Measurements from ENCODE around the gene ARFRP1. TPM values are rescaled to one million over a fixed set of nuclear protein-coding genes. Genes with fewer than 3 reads are reported as not detected.

The ARFRP1 gene
- polyA plus RNA-seq, 3 donors, result 18.2 to 31.1 (median 20.7) TPM

GRCh38 chr20:63697868-63698545 is 9.8 kb downstream of the ARFRP1 start:
- Histone ChIP-seq H2AFZ (ENCODE audit: insufficient read depth, low read depth, low read length, poor library complexity, severe bottlenecking) (no peak overlapping the region), H3K79me2 (ENCODE audit: insufficient read depth, low read length) (no peaks in the 10 kb centered on the region), H3K27me3 (ENCODE audit: control insufficient read depth in 2 of 2, insufficient read depth in 2 of 2, low read length in 2 of 2) (peaks cover 0 to 12% of the 10 kb centered on the region in 2 donors), H3K4me1 (ENCODE audit: control insufficient read depth in 1 of 2, insufficient read depth in 2 of 2, low read length in 2 of 2) (peaks cover 16% of the 10 kb centered on the region in 2 donors), H3K9me3 (replicated peaks in 1 of 2; ENCODE audit: control insufficient read depth in 1 of 2, insufficient read depth in 1 of 2, low read length in 2 of 2) (no peaks in the 10 kb centered on the region), H3K4me2 (replicated peaks; ENCODE audit: extremely low read depth, low read length, poor library complexity, severe bottlenecking) (no peak overlapping the region), H4K20me1 (ENCODE audit: insufficient read depth, low read length) (peaks cover 54% of the 10 kb centered on the region), H3K9ac (ENCODE audit: insufficient read depth, low read length, poor library complexity, severe bottlenecking) (no peak overlapping the region), H3K4me3 (replicated peaks in 1 of 3; ENCODE audit: low read depth in 2 of 3, low read length in 3 of 3) (no peak overlapping the region), H3K27ac (ENCODE audit: low read depth in 1 of 2, low read length in 2 of 2) (no peak overlapping the region), H3K36me3 (replicated peaks in 1 of 2; ENCODE audit: control insufficient read depth in 1 of 2, insufficient read depth in 2 of 2, low read length in 2 of 2) (peaks cover 0 to 9% of the 10 kb centered on the region in 2 donors)
- Mint-ChIP-seq H3K4me1 (peaks cover 16% of the 10 kb centered on the region), H3K27me3 (ENCODE audit: low read depth in 3 of 3) (peaks cover 2 to 21% (median 3%) of the 10 kb centered on the region in 3 donors), H3K4me3 (peak overlapping the region in 1 of 2 donors; percentile 21), H3K9me3 (no peaks in the 10 kb centered on the region), H3K36me3 (peaks cover 5 to 9% of the 10 kb centered on the region in 2 donors), H3K27ac (no peak overlapping the region)
- TF ChIP-seq CTCF (IDR thresholded peaks at IDR 0.05), result no peak
- WGBS (ENCODE audit: insufficient coverage), result 94% methylated on average over 18 of the region's 40 CpGs
- peak in 1 of 3 donors; percentile 2 for DNase-seq
- intact Hi-C loops (cut with micrococcal nuclease), result no loop called here

GRCh38 chr20:63697357-63697867 is 10.4 kb downstream of the ARFRP1 start:
- Histone ChIP-seq H3K27me3 (ENCODE audit: control insufficient read depth in 2 of 2, insufficient read depth in 2 of 2, low read length in 2 of 2) (peaks cover 0 to 12% of the 10 kb centered on the region in 2 donors), H3K4me3 (replicated peaks in 1 of 3; ENCODE audit: low read depth in 2 of 3, low read length in 3 of 3) (no peak overlapping the region), H3K4me2 (replicated peaks; ENCODE audit: extremely low read depth, low read length, poor library complexity, severe bottlenecking) (no peak overlapping the region), H3K9me3 (replicated peaks in 1 of 2; ENCODE audit: control insufficient read depth in 1 of 2, insufficient read depth in 1 of 2, low read length in 2 of 2) (no peaks in the 10 kb centered on the region), H2AFZ (ENCODE audit: insufficient read depth, low read depth, low read length, poor library complexity, severe bottlenecking) (no peak overlapping the region), H3K79me2 (ENCODE audit: insufficient read depth, low read length) (no peaks in the 10 kb centered on the region), H3K27ac (ENCODE audit: low read depth in 1 of 2, low read length in 2 of 2) (no peak overlapping the region), H3K4me1 (ENCODE audit: control insufficient read depth in 1 of 2, insufficient read depth in 2 of 2, low read length in 2 of 2) (peaks cover 16% of the 10 kb centered on the region in 2 donors), H3K9ac (ENCODE audit: insufficient read depth, low read length, poor library complexity, severe bottlenecking) (no peak overlapping the region), H3K36me3 (replicated peaks in 1 of 2; ENCODE audit: control insufficient read depth in 1 of 2, insufficient read depth in 2 of 2, low read length in 2 of 2) (peaks cover 0 to 9% of the 10 kb centered on the region in 2 donors), H4K20me1 (ENCODE audit: insufficient read depth, low read length) (peaks cover 52% of the 10 kb centered on the region)
- Mint-ChIP-seq H3K27me3 (ENCODE audit: low read depth in 3 of 3) (peaks cover 2 to 21% (median 3%) of the 10 kb centered on the region in 3 donors), H3K4me3 (peak overlapping the region in 1 of 2 donors; percentile 57), H3K9me3 (no peaks in the 10 kb centered on the region), H3K4me1 (peaks cover 16% of the 10 kb centered on the region), H3K36me3 (peaks cover 5 to 9% of the 10 kb centered on the region in 2 donors), H3K27ac (no peak overlapping the region)
- peak in 1 of 3 donors; percentile 3 for DNase-seq
- 55% methylated on average over 5 of the region's 7 CpGs for WGBS (ENCODE audit: insufficient coverage)
- intact Hi-C loops (cut with micrococcal nuclease), result no loop called here
- TF ChIP-seq CTCF (IDR thresholded peaks at IDR 0.05), result no peak

All from CD14-positive monocyte (primary cell).